IMR-90 (cell line): ENCODE results near the gene CFL2. TPM values are rescaled to one million over a fixed set of nuclear protein-coding genes. Genes with fewer than 3 reads are reported as not detected.

Source experiments
- ATAC-seq: fragments of 200-7000 bp; cut with Tn5 transposase; 2 replicates; pipeline ENCODE4 v1.9.1; 2020; ENCODE audit warnings: low read depth, mild to moderate bottlenecking, moderate library complexity
- BruUV-seq: library from RNA; stranded (reverse); fragments of 400-500 nt; replicated peaks from 2 replicates; lab custom pipeline; 2021; lab: Mats Ljungman, UMichigan
- CTCF ChIA-PET: fragments of 300-600 bp; formaldehyde crosslinking; extraction: SDS; loops from one replicate; lab custom pipeline; 2021; ENCODE audit warnings: antibody characterized with exemption; lab: Yijun Ruan, JAX
- POLR2A ChIA-PET: fragments of 300-600 bp; sonication (Branson Sonifier 250); formaldehyde crosslinking; loops from one replicate; lab custom pipeline; 2022; ENCODE audit warnings: antibody characterized with exemption; ENCODE audit not compliant: unreplicated experiment; lab: Charles Lee
- DNase-seq: peaks from one replicate; pipeline ENCODE4 v3.0.0; 2013
- H2AFZ ChIP-seq: replicated peaks from 2 replicates; pipeline ENCODE3; 2013; ENCODE audit warnings: low read length, mild to moderate bottlenecking; ENCODE audit not compliant: poor library complexity
- H2AK5ac ChIP-seq: 2 replicates; pipeline ENCODE4 v1.6.1; 2013; ENCODE audit warnings: low read depth, low read length, inconsistent platforms
- H2AK9ac ChIP-seq: replicated peaks from 2 replicates; pipeline ENCODE3; 2013; ENCODE audit warnings: mild to moderate bottlenecking, low read depth, low read length, moderate library complexity; ENCODE audit not compliant: poor library complexity
- H2BK120ac ChIP-seq: 2 replicates; pipeline ENCODE4 v1.6.1; 2013; ENCODE audit warnings: low read depth, low read length, inconsistent platforms
- H2BK15ac ChIP-seq: 3 replicates; pipeline ENCODE4 v1.6.1; 2013; ENCODE audit warnings: low read depth, low read length, inconsistent platforms
- H2BK20ac ChIP-seq: 2 replicates; pipeline ENCODE4 v1.6.1; 2013; ENCODE audit warnings: low read depth, mild to moderate bottlenecking, inconsistent platforms, low read length, moderate library complexity
- H2BK5ac ChIP-seq: 2 replicates; pipeline ENCODE4 v1.6.1; 2013; ENCODE audit warnings: mild to moderate bottlenecking, low read depth, low read length, inconsistent platforms; ENCODE audit not compliant: poor library complexity, severe bottlenecking
- H3K14ac ChIP-seq: replicated peaks from 2 replicates; pipeline ENCODE4 v1.6.1; 2013; ENCODE audit warnings: low read depth, low read length, inconsistent platforms
- H3K18ac ChIP-seq: 2 replicates; pipeline ENCODE4 v1.6.1; 2013; ENCODE audit warnings: low read depth, low read length, control low read depth
- H3K23ac ChIP-seq: 2 replicates; pipeline ENCODE4 v1.6.1; 2013; ENCODE audit warnings: low read depth, low read length, inconsistent platforms
- H3K27ac ChIP-seq: 2 replicates; pipeline ENCODE4 v1.5.1; 2013; ENCODE audit warnings: mild to moderate bottlenecking, control low read depth, low read length; ENCODE audit not compliant: insufficient read depth
- H3K27me3 ChIP-seq: 2 replicates; pipeline ENCODE4 v1.6.1; 2013; ENCODE audit warnings: low read length; ENCODE audit not compliant: control insufficient read depth, insufficient read depth
- H3K36me3 ChIP-seq: 2 replicates; pipeline ENCODE4 v1.6.1; 2013; ENCODE audit warnings: low read length, mixed read lengths; ENCODE audit not compliant: control insufficient read depth, insufficient read depth
- H3K4ac ChIP-seq: 2 replicates; pipeline ENCODE4 v1.6.1; 2013; ENCODE audit warnings: low read depth, low read length, inconsistent platforms
- H3K4me1 ChIP-seq: 2 replicates; pipeline ENCODE4 v1.6.1; 2013; ENCODE audit warnings: low read length, mixed read lengths; ENCODE audit not compliant: control insufficient read depth, insufficient read depth
- H3K4me2 ChIP-seq: 2 replicates; pipeline ENCODE4 v1.6.1; 2013; ENCODE audit warnings: low read depth, mild to moderate bottlenecking, control low read depth, low read length, moderate library complexity
- H3K4me3 ChIP-seq: 2 replicates; pipeline ENCODE4 v1.5.1; 2013; ENCODE audit warnings: low read depth, mild to moderate bottlenecking, control low read depth, low read length, moderate library complexity; ENCODE audit not compliant: insufficient read depth
- H3K56ac ChIP-seq: 2 replicates; pipeline ENCODE4 v1.6.1; 2013; ENCODE audit warnings: low read length, inconsistent platforms; ENCODE audit not compliant: insufficient read depth; ENCODE audit errors: extremely low read depth
- H3K79me1 ChIP-seq, 2 experiments: 2 replicates each; pipeline ENCODE4 v1.6.1; 2013; ENCODE audit warnings: low read length in 2 of 2, inconsistent platforms in 1 of 2, low read depth in 1 of 2
- H3K9ac ChIP-seq: 2 replicates; pipeline ENCODE4 v1.6.1; 2013; ENCODE audit warnings: low read depth, low read length, control low read depth
- H3K9me1 ChIP-seq: 2 replicates; pipeline ENCODE4 v1.6.1; 2013; ENCODE audit warnings: low read length, inconsistent platforms; ENCODE audit not compliant: insufficient read depth
- H3K9me3 ChIP-seq: 2 replicates; pipeline ENCODE4 v1.6.1; 2013; ENCODE audit warnings: low read length; ENCODE audit not compliant: control insufficient read depth, insufficient read depth
- H4K20me1 ChIP-seq: 2 replicates; pipeline ENCODE4 v1.6.1; 2013; ENCODE audit warnings: low read length, inconsistent platforms; ENCODE audit not compliant: insufficient read depth
- H4K5ac ChIP-seq: 2 replicates; pipeline ENCODE4 v1.6.1; 2013; ENCODE audit warnings: mild to moderate bottlenecking, low read depth, low read length, control low read depth
- H4K8ac ChIP-seq, 2 experiments: 2 replicates each; pipeline ENCODE4 v1.6.1; 2013; ENCODE audit warnings: low read depth in 2 of 2, low read length in 2 of 2, control low read depth in 1 of 2, inconsistent platforms in 1 of 2
- H4K91ac ChIP-seq: 2 replicates; pipeline ENCODE4 v1.6.1; 2013; ENCODE audit warnings: low read depth, low read length, inconsistent platforms; ENCODE audit not compliant: insufficient read depth
- BHLHE40 ChIP-seq: fragments of 150-350 bp; IDR thresholded peaks from 2 replicates; pipeline ENCODE4 v1.6.1; 2016; ENCODE audit warnings: mild to moderate bottlenecking, low read depth, low read length
- MAFK ChIP-seq: IDR thresholded peaks from 2 replicates; pipeline ENCODE4 v1.6.1; 2012; ENCODE audit warnings: low read depth, low read length, improper control_type of control experiment
- MAZ ChIP-seq: IDR thresholded peaks from 2 replicates; pipeline ENCODE4 v1.6.1; 2012; ENCODE audit warnings: low read depth, mild to moderate bottlenecking, low read length, improper control_type of control experiment, moderate library complexity, borderline replicate concordance
- MXI1 ChIP-seq: IDR thresholded peaks from 2 replicates; pipeline ENCODE4 v1.6.1; 2012; ENCODE audit warnings: low read depth, mild to moderate bottlenecking, low read length, moderate library complexity, borderline replicate concordance
- RAD21 ChIP-seq: IDR thresholded peaks from 2 replicates; pipeline ENCODE4 v1.6.1; 2012; ENCODE audit warnings: low read length, improper control_type of control experiment
- RFX5 ChIP-seq: IDR thresholded peaks from 2 replicates; pipeline ENCODE4 v1.8.0; 2012; ENCODE audit warnings: low read depth, mild to moderate bottlenecking, low read length, moderate library complexity
- SMC3 ChIP-seq: fragments of 150-350 bp; IDR thresholded peaks from 2 replicates; pipeline ENCODE4 v1.6.1; 2016; ENCODE audit warnings: low read depth, mild to moderate bottlenecking, antibody characterized with exemption, low read length, moderate library complexity
- WGBS, 2 experiments: methylation state at CpG; one replicate each; pipeline versions ENCODE4 v1.1.5 to v1.1.7; 2013; ENCODE audit warnings: missing lambda C conversion rate in 2 of 2; ENCODE audit not compliant: insufficient read length in 1 of 2; ENCODE audit errors: extremely low coverage in 2 of 2; 5-methylcytosine and 5-hydroxymethylcytosine counted together
- dilution Hi-C: fragments of 300-500 bp; cut with HindIII; formaldehyde crosslinking; loops from one replicate; pipeline ENCODE4 v1.14.3; 2018; ENCODE audit warnings: low sequenced_read_pairs; ENCODE audit not compliant: unreplicated experiment
- in situ Hi-C: fragments of 300-500 bp; cut with MboI; formaldehyde crosslinking; loops from 3 replicates; pipeline ENCODE4 v1.14.3; 2019; ENCODE audit warnings: low sequenced_read_pairs, inconsistent platforms, mixed read lengths
- intact Hi-C: fragments of 100-400 bp; cut with micrococcal nuclease; formaldehyde crosslinking; loops from 2 replicates; pipeline ENCODE4 v1.10.0; 2022
- polyA plus RNA-seq, 3 experiments: library from polyadenylated mRNA; depleted of rRNA; stranded (reverse); fragments of >200 nt; gene quantifications; 2 replicates each; pipeline ENCODE4 v1.2.3, GENCODE V29; 2012; ENCODE audit warnings: low replicate concordance in 1 of 3
- total RNA-seq: library from RNA; depleted of rRNA; stranded (reverse); fragments of >200 nt; gene quantifications from 2 replicates; pipeline ENCODE4 v1.2.3, GENCODE V29; 2012
- TF ChIP-seq, protein P1 (sequence below): conservative IDR thresholded peaks from 2 replicates; pipeline ENCODE4 v1.5.1; 2012; ENCODE audit warnings: mild to moderate bottlenecking, low read depth, low read length, improper control_type of control experiment
- TF ChIP-seq, protein P2 (sequence below): fragments of 150-350 bp; IDR thresholded peaks from 2 replicates; pipeline ENCODE4 v1.6.1; 2017; ENCODE audit warnings: mild to moderate bottlenecking, antibody characterized with exemption, low read length, low read depth

Gene CFL2
- total and polyA plus RNA-seq, 2 of the 4 experiments (the other 2 are of a cell fraction): 106 to 151 TPM

DNA sequence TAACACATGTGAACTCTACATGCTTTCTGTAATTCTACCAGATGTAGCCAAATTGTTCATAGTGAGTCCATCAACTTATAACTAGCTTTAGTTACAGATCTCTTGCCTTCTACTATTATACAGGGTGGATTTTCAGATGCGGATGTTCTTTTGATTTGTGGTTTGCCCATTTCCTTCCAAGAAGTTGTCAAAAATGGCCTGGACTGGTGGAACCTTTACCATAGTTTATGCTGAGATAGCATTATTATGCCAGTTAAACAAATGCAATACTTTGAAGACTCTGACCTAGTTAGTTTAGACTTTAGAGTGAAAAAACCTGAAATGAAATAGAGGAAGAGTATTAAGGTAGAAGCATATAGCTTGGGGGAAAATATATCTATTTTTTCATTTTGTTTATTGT, 27.4 kb upstream of the CFL2 start:
- Histone ChIP-seq H3K18ac (no peak overlapping the region), H3K14ac (no peak overlapping the region), H2BK15ac (no peak overlapping the region), H3K36me3 (no peaks in the 10 kb centered on the region), H2BK20ac (no peak overlapping the region), H3K9ac (no peak overlapping the region), H4K8ac (no peak overlapping the region), H2AK9ac (no peak overlapping the region), H4K91ac (no peak overlapping the region), H2AK5ac (no peak overlapping the region), H3K56ac (no peak overlapping the region), H2AFZ (no peak overlapping the region), H3K23ac (no peak overlapping the region), H3K4me2 (no peak overlapping the region), H3K79me1 (no peaks in the 10 kb centered on the region), H2BK120ac (no peak overlapping the region), H3K27ac (no peak overlapping the region), H3K4ac (no peak overlapping the region), H3K4me1 (no peaks in the 10 kb centered on the region), H4K5ac (no peak overlapping the region), H3K27me3 (no peaks in the 10 kb centered on the region), H4K20me1 (no peaks in the 10 kb centered on the region), H3K9me1 (no peaks in the 10 kb centered on the region), H3K4me3 (no peak overlapping the region), H3K9me3 (no peaks in the 10 kb centered on the region), H2BK5ac (no peak overlapping the region)
- TF ChIP-seq RFX5: no peak
- TF ChIP-seq MAZ: no peak
- TF ChIP-seq SMC3: no peak
- TF ChIP-seq MXI1: no peak
- TF ChIP-seq BHLHE40: no peak
- TF ChIP-seq MAFK: peak; percentile 90
- TF ChIP-seq, protein P1, sequence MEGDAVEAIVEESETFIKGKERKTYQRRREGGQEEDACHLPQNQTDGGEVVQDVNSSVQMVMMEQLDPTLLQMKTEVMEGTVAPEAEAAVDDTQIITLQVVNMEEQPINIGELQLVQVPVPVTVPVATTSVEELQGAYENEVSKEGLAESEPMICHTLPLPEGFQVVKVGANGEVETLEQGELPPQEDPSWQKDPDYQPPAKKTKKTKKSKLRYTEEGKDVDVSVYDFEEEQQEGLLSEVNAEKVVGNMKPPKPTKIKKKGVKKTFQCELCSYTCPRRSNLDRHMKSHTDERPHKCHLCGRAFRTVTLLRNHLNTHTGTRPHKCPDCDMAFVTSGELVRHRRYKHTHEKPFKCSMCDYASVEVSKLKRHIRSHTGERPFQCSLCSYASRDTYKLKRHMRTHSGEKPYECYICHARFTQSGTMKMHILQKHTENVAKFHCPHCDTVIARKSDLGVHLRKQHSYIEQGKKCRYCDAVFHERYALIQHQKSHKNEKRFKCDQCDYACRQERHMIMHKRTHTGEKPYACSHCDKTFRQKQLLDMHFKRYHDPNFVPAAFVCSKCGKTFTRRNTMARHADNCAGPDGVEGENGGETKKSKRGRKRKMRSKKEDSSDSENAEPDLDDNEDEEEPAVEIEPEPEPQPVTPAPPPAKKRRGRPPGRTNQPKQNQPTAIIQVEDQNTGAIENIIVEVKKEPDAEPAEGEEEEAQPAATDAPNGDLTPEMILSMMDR: no peak
- TF ChIP-seq RAD21: no peak
- TF ChIP-seq, protein P2, sequence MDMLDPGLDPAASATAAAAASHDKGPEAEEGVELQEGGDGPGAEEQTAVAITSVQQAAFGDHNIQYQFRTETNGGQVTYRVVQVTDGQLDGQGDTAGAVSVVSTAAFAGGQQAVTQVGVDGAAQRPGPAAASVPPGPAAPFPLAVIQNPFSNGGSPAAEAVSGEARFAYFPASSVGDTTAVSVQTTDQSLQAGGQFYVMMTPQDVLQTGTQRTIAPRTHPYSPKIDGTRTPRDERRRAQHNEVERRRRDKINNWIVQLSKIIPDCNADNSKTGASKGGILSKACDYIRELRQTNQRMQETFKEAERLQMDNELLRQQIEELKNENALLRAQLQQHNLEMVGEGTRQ: no peak
- dilution Hi-C loops (no loop called here), intact Hi-C loops (no loop called here), in situ Hi-C loops (no loop called here)
- POLR2A ChIA-PET: no interaction called here
- CTCF ChIA-PET: no interaction called here
- BruUV-seq: no TSS peak
- no CpG with 5 or more reads among the region's 1 CpG for WGBS, 2 experiments
- DNase-seq: no peak
- ATAC-seq: no peak
